ENCODE results near the gene USP48.

USP48 gene

DNA sequence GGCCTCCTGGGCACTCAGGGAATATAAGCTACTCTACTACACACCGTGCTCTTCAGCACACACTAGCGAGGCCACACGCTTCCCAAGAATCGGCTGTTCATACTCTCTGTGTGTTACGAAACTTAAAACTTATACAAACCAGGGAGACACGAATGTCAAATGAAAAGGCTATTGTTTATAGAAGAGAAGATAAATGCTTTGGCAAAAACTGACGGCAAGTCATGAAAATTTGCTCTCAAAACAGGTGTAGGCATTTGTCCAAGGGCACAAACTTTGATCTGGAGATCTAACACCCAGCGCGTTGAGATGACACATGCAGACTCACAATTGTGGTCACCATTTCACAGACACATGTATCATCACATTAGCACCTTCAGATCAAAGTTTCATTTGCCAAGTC lies 46.1 kb downstream of the USP48 start:
- ChIA-PET POLR2A (no interaction called here), CTCF (no interaction called here)
- TF ChIP-seq HDGF (IDR thresholded peaks at IDR 0.05; ENCODE audit: borderline replicate concordance) = no peak
- TF ChIP-seq, protein P1, sequence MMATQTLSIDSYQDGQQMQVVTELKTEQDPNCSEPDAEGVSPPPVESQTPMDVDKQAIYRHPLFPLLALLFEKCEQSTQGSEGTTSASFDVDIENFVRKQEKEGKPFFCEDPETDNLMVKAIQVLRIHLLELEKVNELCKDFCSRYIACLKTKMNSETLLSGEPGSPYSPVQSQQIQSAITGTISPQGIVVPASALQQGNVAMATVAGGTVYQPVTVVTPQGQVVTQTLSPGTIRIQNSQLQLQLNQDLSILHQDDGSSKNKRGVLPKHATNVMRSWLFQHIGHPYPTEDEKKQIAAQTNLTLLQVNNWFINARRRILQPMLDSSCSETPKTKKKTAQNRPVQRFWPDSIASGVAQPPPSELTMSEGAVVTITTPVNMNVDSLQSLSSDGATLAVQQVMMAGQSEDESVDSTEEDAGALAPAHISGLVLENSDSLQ (IDR thresholded peaks at IDR 0.05) = no peak
- TF ChIP-seq BHLHE40 (IDR thresholded peaks at IDR 0.05; ENCODE audit: borderline replicate concordance) = no peak
- TF ChIP-seq SP1 (IDR thresholded peaks at IDR 0.05) = no peak
- no peak for TF ChIP-seq FOXA1 (IDR thresholded peaks at IDR 0.05)
- no peak for DNase-seq (ENCODE audit: extremely low spot score)

DNA sequence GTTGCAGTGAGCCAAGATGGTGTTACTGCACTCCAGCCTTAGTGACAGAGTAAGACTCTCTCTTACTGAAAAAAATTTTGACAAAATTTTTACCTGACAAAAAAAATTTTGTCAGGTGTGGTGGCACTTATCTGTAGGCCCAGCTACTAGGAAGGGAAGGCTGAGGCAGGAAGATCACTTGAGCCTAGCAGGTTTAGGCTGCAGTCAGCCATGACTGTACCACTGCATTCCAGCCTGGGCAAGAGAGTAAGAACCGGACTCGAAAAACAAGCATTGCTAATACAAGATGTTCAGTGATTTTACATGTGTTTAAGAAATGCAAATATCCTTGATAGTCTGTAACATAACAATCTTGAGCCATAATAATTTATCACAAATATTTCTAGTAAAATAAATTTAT lies 46.9 kb downstream of the USP48 start:
- TF ChIP-seq FOXA1 (IDR thresholded peaks at IDR 0.05) (no peak), BHLHE40 (IDR thresholded peaks at IDR 0.05; ENCODE audit: borderline replicate concordance) (no peak), ELF4 (IDR thresholded peaks at IDR 0.05) (no peak), FOXK2 (IDR thresholded peaks at IDR 0.05) (no peak), SP1 (IDR thresholded peaks at IDR 0.05) (no peak), FOXM1 (IDR thresholded peaks at IDR 0.05; ENCODE audit: borderline replicate concordance) (no peak), L3MBTL2 (conservative IDR thresholded peaks at IDR 0.05) (no peak), ARNT (IDR thresholded peaks at IDR 0.05) (no peak), NFRKB (IDR thresholded peaks at IDR 0.05) (no peak), ZNF384 (IDR thresholded peaks at IDR 0.05) (no peak)
- TF ChIP-seq, protein P1 (IDR thresholded peaks at IDR 0.05) = no peak
- ChIA-PET CTCF (no interaction called here), POLR2A (interaction anchor here (1.1 kb wide), 1 partner anchor 47 kb away, joined by 4 read pairs; the partner anchor contains the start of gene USP48)
- DNase-seq (ENCODE audit: extremely low spot score) = no peak

DNA sequence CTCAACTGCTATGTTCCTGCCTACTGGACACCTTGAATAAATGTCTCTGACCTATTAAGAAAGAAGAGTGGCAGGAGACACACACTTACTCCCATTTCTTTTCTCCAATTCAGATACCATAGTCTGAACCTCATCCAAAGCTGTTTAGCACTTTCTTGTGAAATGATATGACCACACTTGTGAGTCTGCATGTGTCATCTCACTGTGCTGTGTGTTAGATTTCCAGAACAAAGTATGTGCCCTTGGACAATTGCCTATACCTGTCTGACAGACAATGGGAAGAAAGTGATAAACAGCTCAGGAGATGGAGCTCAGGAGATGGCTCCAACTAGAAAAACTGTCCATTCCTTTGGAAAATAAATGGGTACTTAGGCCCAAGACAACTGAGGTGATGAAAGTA lies 48.4 kb downstream of the USP48 start:
- ChIA-PET CTCF (interaction anchor here (0.6 kb wide), 1 partner anchor 10 kb away, joined by 3 read pairs; no protein-coding TSS in a partner anchor), POLR2A (no interaction called here)
- no peak for DNase-seq (ENCODE audit: extremely low spot score)
- TF ChIP-seq NFRKB (IDR thresholded peaks at IDR 0.05) = no peak
- TF ChIP-seq FOXM1 (IDR thresholded peaks at IDR 0.05; ENCODE audit: borderline replicate concordance) = no peak
- no peak for TF ChIP-seq FOXA1 (IDR thresholded peaks at IDR 0.05)
- no peak for TF ChIP-seq HDGF (IDR thresholded peaks at IDR 0.05; ENCODE audit: borderline replicate concordance)
- TF ChIP-seq SP1 (IDR thresholded peaks at IDR 0.05) = no peak
- TF ChIP-seq L3MBTL2 (conservative IDR thresholded peaks at IDR 0.05) = no peak
- TF ChIP-seq CTBP1 (IDR thresholded peaks at IDR 0.05; ENCODE audit: borderline replicate concordance) = no peak
- no peak for TF ChIP-seq TARDBP (IDR thresholded peaks at IDR 0.05)
- TF ChIP-seq LEF1 (IDR thresholded peaks at IDR 0.05; ENCODE audit: borderline replicate concordance) = no peak
- TF ChIP-seq ELF4 (IDR thresholded peaks at IDR 0.05) = no peak
- TF ChIP-seq, protein P1 (IDR thresholded peaks at IDR 0.05) = no peak
- no peak for TF ChIP-seq ARNT (IDR thresholded peaks at IDR 0.05)

DNA sequence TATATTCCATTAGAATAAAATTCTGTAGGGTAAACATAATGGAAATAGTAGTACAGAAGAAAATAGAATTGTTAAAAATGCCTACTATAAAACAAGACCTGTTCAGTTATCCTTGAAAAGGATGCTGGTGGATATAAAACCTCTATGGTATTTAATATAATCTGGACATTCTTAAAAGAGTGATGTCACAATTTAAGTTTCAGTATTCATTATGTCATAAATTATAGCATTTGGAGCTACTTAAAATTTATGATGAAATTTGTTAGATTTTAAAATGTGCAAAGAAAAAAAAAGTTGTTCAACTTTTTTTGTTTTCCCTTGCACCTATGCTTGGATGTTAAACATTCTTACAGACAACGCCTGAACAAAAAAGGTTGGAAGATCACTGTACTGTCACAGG lies 50.3 kb downstream of the USP48 start:
- TF ChIP-seq FOXM1 (IDR thresholded peaks at IDR 0.05; ENCODE audit: borderline replicate concordance) (no peak), ZNF384 (IDR thresholded peaks at IDR 0.05) (no peak), CTBP1 (IDR thresholded peaks at IDR 0.05; ENCODE audit: borderline replicate concordance) (no peak), LEF1 (IDR thresholded peaks at IDR 0.05; ENCODE audit: borderline replicate concordance) (no peak), SP1 (IDR thresholded peaks at IDR 0.05) (no peak), ELF4 (IDR thresholded peaks at IDR 0.05) (no peak), TARDBP (IDR thresholded peaks at IDR 0.05) (no peak), SUZ12 (IDR thresholded peaks at IDR 0.05) (no peak), BHLHE40 (IDR thresholded peaks at IDR 0.05; ENCODE audit: borderline replicate concordance) (no peak), NFRKB (IDR thresholded peaks at IDR 0.05) (no peak), L3MBTL2 (conservative IDR thresholded peaks at IDR 0.05) (no peak), ARNT (IDR thresholded peaks at IDR 0.05) (no peak), HDGF (IDR thresholded peaks at IDR 0.05; ENCODE audit: borderline replicate concordance) (no peak), FOXA1 (IDR thresholded peaks at IDR 0.05) (no peak), FOXK2 (IDR thresholded peaks at IDR 0.05) (no peak)
- TF ChIP-seq, protein P1 (IDR thresholded peaks at IDR 0.05) = no peak
- DNase-seq (ENCODE audit: extremely low spot score) = no peak
- ChIA-PET POLR2A (no interaction called here), CTCF (no interaction called here)

DNA sequence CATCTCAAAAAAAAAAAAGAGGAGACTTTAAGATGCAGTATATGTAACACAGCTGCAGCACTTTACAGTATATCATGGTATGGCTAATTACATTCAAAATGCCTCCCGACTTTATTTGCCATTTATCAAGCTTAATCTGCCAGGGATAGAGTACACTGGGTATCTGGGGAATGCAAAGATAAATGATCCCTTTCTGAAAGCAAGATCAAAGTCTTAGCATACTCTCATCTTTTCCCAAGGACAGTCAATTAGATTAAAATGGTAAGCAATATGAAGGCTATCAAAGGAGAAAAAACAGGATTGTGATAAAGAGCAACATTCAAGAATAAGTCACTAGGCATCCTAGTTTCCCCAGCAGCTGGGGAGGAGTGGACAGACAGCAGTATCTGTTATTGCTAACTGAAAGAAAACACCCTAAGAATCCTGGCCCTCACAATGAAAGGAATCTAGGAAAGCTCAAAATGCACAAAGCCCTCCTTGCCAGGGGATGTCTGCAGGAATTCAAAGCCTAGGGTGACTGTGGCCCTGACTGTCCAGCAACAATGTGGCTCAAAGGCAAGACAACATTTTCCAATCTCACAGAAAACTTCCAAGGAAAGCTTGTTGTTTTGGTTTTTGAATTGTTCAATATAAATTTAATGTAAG lies 57.1 kb downstream of the USP48 start:
- TF ChIP-seq ELF4 (IDR thresholded peaks at IDR 0.05) (no peak), NFRKB (IDR thresholded peaks at IDR 0.05) (no peak)
- TF ChIP-seq, protein P1 (IDR thresholded peaks at IDR 0.05) = no peak
- no peak for DNase-seq (ENCODE audit: extremely low spot score)
- ChIA-PET POLR2A (interaction anchor here (1.0 kb wide), 1 partner anchor 57 kb away, joined by 3 read pairs; the partner anchor contains the start of gene USP48), CTCF (no interaction called here)
